ENCODE results near the gene TRIM42.

Gene TRIM42

DNA sequence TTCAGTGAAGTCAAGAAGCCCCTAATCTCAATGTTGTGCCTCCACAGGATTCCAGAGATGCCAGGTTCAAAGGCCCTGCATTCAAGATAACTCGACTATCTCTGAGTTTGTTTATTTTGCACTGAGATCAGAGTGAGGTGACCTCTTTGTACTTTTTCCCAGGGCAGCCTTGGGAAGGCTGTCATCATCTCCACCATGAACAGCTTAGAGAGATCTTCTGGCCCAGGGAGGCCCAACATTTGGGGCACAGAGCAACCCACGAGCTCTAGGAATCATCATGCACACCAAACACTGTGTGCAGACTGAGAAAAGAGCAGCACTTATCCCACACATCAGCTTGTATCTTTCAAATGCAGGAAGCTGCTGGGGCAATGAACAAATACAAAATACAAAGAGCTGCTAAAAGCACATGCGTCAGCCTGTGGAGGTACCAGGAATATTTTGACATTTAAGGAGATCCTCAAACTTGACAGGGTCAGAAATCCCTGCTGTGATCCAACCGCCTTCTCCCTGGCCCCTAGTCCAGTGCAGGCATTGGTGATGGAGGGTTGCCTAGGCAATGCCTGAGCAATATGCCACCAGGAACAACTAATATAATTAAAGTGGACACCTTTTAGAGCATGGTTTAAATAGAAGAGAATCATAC lies 33.6 kb downstream of the TRIM42 start:
- DNase-seq, result no peak

DNA sequence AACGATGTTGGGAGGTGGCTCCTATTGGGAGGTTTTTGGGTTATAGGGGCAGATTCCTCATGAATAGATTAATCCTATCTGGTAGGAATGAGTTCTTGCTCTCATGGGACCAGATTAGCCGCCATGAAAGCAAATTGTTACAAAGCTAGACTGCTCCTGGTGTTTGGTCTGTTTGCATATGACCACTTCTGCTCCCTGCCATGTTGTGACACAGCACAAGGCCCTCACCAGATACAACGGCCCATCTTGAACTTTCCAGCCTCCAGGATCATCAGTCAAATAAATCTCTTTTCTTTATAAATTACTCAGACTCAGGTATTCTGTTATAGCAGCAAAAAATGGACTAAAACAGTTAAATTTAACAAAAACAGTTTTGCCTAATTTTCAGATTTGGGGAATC lies 34.4 kb downstream of the TRIM42 start:
- no peak for DNase-seq

GRCh38 chr3:140715035-140715434 lies 37.2 kb downstream of the TRIM42 start:
- DNase-seq, result no peak

- no peak for DNase-seq
Measured at GRCh38 chr3:140717921-140718320, 40.1 kb downstream of the TRIM42 start.

DNA sequence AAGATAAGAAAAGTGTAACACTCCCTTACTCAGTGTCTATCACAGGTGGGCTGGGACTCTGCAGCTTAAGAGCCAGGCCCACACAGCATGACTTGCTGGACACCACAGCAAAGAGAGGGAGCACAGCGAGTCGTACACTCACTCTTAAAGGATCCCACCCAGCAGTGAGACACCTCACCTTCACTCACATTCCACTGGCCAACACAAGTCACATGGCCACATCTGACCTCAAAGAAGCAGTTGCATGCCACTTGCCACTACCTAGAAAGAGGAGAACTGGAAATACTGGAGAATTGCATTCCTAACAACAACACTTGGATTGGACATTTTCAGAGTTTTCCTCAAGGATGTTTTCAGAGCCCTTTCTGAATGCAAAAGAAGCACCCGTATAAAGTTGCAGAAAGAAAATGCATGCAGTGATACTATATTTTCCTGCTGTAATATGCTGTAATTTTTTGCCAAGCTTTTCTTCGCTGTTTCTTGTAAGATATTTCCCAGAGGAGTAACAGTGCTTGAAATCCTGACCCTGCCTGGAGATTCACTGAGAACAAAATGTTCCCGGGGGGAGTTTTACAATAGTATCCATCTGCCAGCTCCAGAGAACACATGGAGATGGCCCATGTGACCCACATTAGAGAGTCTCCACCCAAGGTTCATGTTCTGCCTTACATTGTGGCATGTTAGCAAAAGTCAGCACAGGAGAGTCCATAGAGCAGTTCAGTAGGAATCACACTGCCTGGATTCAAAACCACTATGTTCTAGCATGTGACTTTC lies 42.2 kb downstream of the TRIM42 start:
- DNase-seq, result no peak

DNA sequence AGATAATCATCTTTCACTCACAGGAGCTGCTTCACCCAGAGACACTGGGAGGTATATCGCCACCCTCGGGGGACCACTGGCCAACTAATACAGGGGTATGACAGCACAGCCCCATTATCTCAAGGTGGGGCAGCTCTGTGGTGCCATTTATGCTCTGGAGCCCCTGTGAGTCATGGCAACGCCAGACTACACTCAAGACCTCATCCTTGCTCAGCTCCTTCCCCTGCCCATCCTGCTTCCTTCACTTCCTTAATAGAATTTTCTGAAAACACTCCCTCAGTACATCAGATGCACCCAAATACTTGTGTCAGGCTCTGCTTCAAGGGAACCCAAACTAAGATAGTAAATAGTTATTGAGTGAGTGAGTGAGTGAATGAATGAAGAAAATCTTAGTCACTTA lies 45.7 kb downstream of the TRIM42 start:
- no peak for DNase-seq

GRCh38 chr3:140724856-140725812 lies 47.3 kb downstream of the TRIM42 start:
- DNase-seq, result no peak

- DNase-seq, result no peak
Measured at GRCh38 chr3:140726066-140726465, 48.2 kb downstream of the TRIM42 start.

DNA sequence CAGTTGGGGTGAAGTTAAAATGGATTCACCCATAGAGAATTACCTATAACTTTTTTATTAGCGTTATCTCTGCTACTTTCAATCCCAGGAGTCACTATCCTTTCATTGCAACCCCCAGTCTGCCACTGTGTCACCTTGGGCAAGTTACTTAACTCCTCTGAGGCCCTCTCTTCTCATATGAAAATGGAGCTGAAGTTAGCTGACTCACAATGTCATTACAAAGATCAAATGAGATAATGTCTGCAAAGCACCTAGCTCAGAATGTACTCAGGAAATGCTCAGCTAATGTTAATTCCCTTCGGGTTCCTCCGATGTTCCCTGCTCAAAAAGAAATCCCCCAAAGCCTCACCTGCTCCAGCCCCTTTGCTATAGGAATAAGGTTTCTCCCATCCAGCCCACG lies 50.0 kb downstream of the TRIM42 start:
- DNase-seq, result no peak

DNA sequence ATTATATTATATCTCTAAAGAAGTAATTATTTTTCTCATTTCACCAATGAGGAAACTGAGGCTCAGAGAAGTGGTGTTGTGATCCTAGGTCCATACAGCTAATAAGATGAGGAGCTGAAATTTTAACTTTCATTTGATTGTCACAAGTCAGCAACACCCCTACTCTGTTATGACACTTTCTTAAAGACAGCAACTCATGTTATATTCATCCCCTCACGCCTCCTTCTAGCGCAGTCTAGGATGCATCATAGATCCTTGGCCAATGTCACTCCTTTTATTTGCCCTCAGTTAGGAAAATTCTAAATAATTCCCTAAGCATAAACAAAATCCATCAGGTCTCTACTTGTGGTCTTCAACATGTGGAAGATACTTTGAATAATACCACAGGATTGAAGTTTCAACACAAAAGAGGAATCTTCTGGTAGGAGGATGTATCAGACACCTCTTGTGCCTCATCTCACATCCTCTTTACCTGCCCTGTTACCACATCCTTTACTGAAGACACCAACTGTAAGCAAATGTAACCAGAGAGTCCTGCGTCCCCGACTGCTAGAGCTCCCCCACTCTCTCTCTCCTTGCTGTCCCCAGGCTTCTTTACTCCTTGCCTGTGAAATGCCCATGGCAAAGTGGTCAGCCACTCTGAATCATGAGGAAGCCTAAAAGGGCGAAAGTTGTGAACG lies 53.7 kb downstream of the TRIM42 start:
- no peak for DNase-seq

GRCh38 chr3:140733623-140734022 lies 55.8 kb downstream of the TRIM42 start:
- DNase-seq, result no peak

- peak; percentile 16 for DNase-seq
Measured at GRCh38 chr3:140736863-140737460, 59.1 kb downstream of the TRIM42 start.

DNA sequence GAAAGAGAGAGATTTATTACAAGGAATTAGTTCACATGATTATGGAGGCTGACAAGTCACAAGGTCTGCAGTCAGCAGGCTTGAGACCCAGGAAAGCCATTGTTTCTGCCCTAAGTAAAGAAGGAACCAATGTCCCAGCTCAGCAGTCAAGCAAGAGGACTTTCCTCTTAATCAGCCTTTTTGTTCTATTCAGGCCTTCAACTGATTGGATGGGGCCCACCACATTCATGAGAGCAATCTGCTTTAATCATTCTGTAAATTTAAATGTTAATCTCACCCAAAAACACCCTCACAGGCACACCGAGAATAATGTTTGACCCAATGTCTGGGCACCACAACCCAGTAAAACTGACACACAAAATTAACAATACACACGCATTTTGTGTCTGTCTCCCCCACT lies 64.3 kb downstream of the TRIM42 start:
- DNase-seq, result no peak

DNA sequence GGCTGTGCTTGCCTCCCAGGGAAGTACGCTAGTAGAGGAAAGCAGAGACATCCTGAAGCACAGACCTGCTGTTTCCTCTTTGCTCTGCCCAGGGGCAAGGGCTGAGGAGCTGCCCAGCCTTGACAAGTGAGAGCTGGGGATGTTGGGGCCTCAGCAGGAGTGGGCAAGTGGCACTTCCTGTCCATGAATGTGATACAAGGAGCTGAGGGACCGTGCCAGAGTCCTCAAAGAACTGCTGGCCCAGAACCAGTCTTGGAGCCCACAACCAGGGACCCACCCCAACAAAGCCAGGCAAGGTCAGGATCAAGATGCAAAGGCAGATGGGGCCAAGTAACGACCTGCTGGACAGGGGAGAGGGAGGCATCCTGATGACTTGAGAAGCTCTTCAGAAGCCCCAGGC lies 70.3 kb downstream of the TRIM42 start:
- no peak for DNase-seq

GRCh38 chr3:140748903-140749302 lies 71.0 kb downstream of the TRIM42 start:
- no peak for DNase-seq

Data from stimulated activated CD4-positive, alpha-beta T cell treated with anti-CD3 and anti-CD28 coated beads, Interleukin-15, amount 100 ng/mL, for 24 hours (primary cell).